MG63 (cell line): ENCODE measurements around the gene PWP2. TPM values are rescaled to one million over a fixed set of nuclear protein-coding genes. Genes with fewer than 3 reads are reported as not detected.

Source experiments
- DNase-seq: peaks from one replicate; pipeline ENCODE4 v3.0.0-alpha.2; 2020
- H3K27me3 ChIP-seq: fragments of 250-450 bp; sonication (Bioruptor Pico); 2 replicates; pipeline ENCODE4 v1.5.1; 2020; ENCODE audit warnings: mild to moderate bottlenecking, moderate library complexity
- H3K36me3 ChIP-seq: fragments of 250-450 bp; sonication (Bioruptor Pico); 2 replicates; pipeline ENCODE4 v1.5.1; 2020; ENCODE audit warnings: mild to moderate bottlenecking, moderate library complexity
- H3K4me3 ChIP-seq: fragments of 250-450 bp; sonication (Bioruptor Pico); 2 replicates; pipeline ENCODE4 v1.5.1; 2020; ENCODE audit warnings: mild to moderate bottlenecking, moderate library complexity
- H3K9me3 ChIP-seq: fragments of 250-450 bp; sonication (Bioruptor Pico); 2 replicates; pipeline ENCODE4 v1.5.1; 2020; ENCODE audit warnings: mild to moderate bottlenecking, moderate library complexity
- total RNA-seq: library from RNA; depleted of rRNA; stranded (reverse); fragments of >200 nt; shearing (Covaris generic); gene quantifications from 2 replicates; pipeline ENCODE4 v1.2.3, GENCODE V29; 2014; ENCODE audit warnings: low replicate concordance

The PWP2 gene
- total RNA-seq, 1 experiment from 2014 or later: 51.7 TPM

GRCh38 chr21:44078411-44078981, 28.7 kb upstream of the PWP2 start:
- H3K4me3 ChIP-seq: no peak overlapping the region
- H3K27me3 ChIP-seq: no peaks in the 10 kb centered on the region
- peaks cover 79% of the 10 kb centered on the region for H3K36me3 ChIP-seq
- no peaks in the 10 kb centered on the region for H3K9me3 ChIP-seq
- DNase-seq: no peak

DNA sequence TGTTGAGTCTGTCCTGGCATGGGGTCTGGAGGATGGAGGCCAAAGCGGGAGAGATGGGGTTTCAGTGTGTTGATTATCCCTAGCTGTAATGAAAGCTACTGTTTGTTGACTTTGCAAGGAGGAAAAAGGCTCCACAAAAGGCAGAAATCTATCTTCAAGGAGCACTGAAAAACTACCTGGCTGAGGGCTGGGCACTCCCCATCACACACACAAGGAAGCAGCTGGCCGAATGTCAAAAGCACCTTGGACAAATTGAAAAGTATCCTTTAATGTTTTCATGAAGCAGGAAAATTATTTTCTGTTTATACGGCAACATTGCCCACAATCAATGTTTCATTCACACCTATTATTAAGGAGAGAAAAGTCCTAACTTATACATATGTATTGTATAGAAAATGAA, 27.8 kb upstream of the PWP2 start:
- H3K27me3 ChIP-seq: no peaks in the 10 kb centered on the region
- no peaks in the 10 kb centered on the region for H3K9me3 ChIP-seq
- H3K4me3 ChIP-seq: no peak overlapping the region
- H3K36me3 ChIP-seq: peaks cover 79% of the 10 kb centered on the region
- no peak for DNase-seq

GRCh38 chr21:44079846-44080245, 27.4 kb upstream of the PWP2 start:
- Histone ChIP-seq H3K36me3 (peaks cover 78% of the 10 kb centered on the region), H3K4me3 (no peak overlapping the region), H3K27me3 (no peaks in the 10 kb centered on the region), H3K9me3 (no peaks in the 10 kb centered on the region)
- DNase-seq: no peak

DNA sequence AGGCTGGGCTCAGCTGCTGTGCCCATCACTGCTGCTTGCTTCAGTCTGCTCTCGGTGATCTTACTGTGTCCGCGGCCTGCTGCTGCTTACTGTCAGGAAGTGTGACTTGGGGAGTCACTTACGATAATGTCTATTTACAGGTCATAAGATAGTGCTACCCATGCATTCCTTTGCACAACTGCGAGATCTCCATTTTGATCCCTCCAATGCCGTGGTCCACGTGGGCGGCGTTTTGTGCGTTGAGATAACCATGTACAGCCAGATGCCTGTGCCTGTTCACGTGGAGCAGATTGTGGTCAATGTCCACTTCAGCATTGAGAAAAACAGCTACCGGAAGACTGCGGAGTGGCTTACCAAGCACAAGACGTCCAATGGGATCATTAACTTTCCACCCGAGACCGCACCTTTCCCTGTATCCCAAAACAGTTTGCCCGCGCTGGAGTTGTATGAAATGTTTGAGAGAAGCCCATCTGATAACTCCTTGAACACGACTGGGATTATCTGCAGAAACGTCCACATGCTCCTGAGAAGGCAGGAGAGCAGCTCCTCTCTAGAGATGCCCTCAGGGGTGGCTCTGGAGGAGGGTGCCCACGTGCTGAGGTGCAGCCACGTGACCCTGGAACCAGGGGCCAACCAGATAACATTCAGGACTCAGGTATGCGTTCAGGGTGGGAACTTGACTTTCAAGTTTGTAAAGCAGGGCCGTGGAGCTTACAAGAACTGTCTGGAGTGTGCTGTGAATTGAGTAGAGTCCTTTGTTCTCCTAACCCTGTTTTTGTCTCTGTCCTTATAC, 24.4 kb upstream of the PWP2 start:
- Histone ChIP-seq H3K36me3 (peaks cover 65% of the 10 kb centered on the region), H3K27me3 (no peaks in the 10 kb centered on the region), H3K4me3 (no peak overlapping the region), H3K9me3 (no peaks in the 10 kb centered on the region)
- no peak for DNase-seq

DNA sequence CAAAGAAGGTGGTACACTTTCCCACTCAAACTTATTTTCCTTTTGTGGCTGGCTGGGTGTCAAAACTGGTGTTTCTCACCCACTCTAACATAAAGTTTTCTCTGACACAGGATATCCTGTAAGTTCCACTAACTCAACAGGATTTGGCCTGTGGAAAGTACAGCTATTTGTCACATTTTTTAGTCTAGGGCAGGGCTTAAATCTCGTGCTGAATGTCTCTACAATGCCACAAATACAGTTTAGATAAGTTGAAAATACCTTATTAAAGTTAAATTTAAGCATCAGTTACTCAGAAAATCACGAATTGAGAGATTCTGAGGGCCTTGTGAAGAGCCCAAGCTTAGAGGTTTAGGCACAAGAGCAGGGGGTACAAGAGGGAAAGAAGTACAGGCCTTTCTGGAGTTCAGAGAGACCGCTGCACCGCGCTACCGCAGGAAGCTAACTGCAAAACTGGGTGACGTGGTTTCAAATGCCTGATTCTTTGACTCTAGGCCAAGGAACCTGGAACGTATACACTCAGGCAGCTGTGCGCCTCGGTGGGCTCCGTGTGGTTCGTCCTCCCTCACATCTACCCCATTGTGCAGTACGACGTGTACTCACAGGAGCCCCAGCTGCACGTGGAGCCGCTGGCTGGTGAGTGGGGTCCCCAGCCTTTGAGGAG, 23.4 kb upstream of the PWP2 start:
- DNase-seq: no peak
- Histone ChIP-seq H3K36me3 (peaks cover 63% of the 10 kb centered on the region), H3K4me3 (no peak overlapping the region), H3K9me3 (no peaks in the 10 kb centered on the region), H3K27me3 (no peaks in the 10 kb centered on the region)

DNA sequence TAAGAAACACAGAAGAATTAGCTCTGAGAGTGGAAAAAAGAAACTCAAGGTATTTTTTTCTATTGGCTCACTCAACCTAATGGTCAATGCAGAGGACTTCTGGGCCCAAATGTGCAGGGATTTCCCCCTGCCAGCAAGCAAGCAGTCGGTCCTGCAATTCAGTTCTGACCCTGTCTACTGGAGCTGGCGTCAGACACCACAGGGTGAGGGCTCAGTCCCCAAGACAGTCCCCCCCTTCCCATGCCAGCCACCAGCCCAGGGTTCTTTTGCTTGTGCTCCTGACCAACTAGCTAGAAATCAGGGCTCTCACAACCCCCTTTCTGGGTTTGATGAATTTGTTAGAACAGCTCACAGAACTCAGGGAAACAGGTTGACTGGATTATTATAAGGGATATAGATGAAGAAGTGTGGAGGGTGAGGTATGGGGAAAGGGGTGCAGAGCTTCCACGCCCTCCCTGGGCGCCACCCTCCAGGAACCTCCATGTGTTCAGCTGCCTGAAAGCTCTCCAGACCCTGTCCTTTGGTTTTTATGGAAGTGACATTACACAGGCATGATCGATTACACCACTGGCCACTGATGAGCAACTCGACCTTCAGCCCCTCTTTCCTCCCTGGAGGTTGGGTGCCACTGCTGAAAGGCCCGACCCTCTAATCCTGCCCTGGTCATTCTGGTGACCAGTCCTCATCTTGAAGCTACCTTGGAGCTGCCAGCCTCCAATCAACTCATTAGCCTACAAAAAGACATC, 22.5 kb upstream of the PWP2 start:
- peaks cover 55% of the 10 kb centered on the region for H3K36me3 ChIP-seq
- H3K9me3 ChIP-seq: no peaks in the 10 kb centered on the region
- H3K4me3 ChIP-seq: no peak overlapping the region
- H3K27me3 ChIP-seq: no peaks in the 10 kb centered on the region
- no peak for DNase-seq

DNA sequence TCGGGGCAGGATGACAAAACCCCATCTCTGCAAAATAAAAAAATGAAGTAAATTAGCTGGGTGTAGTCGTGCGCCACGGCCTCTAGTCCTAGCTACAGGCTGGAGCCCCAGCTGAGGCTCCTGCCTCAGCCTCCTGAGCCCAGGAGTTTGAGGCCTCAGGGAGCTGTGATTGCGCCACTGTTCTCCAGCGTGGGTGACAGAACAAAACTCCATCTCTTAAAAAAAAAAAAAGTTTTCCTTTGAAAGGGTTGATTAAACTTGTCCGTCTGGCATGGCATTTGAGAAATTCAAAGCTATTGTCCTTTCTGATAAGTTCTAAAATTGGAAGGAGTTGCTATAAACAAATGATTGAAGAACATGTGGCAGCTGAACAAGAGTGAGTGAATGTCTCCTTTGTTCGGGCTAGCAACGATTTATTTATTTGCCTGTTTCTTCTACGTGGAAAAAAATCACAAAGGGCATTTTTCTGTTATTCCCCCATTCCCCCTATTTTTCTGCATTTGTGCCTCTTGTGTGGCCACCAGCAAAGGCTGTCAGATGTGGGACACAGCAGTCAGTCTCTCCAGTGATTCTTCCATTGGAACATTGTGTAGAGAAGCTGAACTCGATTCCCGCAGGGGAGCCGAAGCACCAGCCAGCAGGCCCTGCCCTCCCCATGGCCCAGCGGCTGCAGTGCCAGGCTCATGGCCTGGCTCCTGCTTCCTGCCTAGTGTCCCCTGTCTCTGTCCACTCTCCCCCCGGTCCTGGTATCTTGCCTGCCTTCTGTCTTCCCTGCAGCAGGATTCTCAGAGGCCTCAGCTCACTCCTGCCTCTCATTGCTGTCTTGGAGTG, 21.5 kb upstream of the PWP2 start:
- DNase-seq: no peak
- Histone ChIP-seq H3K36me3 (peaks cover 59% of the 10 kb centered on the region), H3K9me3 (no peaks in the 10 kb centered on the region), H3K27me3 (no peaks in the 10 kb centered on the region), H3K4me3 (no peak overlapping the region)

DNA sequence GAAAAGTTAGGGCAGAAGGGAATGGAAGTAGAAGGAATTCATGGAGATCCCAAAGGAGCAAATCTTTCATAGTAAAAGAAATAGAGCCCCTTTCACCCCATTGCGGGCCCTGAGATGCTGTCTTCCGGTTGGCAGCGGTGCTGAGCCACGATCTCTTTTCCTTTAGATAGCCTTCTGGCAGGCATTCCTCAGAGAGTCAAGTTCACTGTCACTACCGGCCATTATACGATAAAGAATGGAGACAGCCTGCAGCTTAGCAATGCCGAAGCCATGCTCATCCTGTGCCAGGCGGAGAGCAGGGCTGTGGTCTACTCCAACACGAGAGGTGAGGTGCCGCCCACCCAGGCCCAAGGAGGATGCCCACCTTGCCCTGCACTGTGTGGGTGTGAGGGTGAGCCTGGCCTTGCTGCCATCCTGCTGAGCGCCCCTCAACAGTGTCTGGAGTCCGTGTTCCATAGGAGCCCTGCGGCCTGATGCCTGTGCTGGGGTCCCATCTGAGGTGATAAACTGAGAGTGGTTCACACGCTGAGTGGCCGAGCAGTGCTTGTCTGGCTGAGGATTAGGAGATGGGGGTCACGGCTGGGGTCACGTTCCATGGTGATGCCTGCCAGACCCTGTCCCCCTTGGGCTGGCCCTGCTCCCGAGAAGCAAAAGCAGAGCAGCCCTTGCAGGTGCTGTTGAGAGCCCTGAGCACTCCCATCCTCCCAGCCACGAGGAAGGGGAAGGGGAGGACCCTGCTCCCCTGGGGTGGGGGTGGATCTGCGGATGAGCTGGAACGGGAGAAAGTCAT, 20.4 kb upstream of the PWP2 start:
- no peak for DNase-seq
- H3K4me3 ChIP-seq: no peak overlapping the region
- H3K9me3 ChIP-seq: no peaks in the 10 kb centered on the region
- H3K27me3 ChIP-seq: no peaks in the 10 kb centered on the region
- peaks cover 62% of the 10 kb centered on the region for H3K36me3 ChIP-seq

- no peak for DNase-seq
- no peaks in the 10 kb centered on the region for H3K27me3 ChIP-seq
- no peak overlapping the region for H3K4me3 ChIP-seq
- peaks cover 64% of the 10 kb centered on the region for H3K36me3 ChIP-seq
- H3K9me3 ChIP-seq: no peaks in the 10 kb centered on the region
Measured at GRCh38 chr21:44087426-44088400, 19.5 kb upstream of the PWP2 start.

DNA sequence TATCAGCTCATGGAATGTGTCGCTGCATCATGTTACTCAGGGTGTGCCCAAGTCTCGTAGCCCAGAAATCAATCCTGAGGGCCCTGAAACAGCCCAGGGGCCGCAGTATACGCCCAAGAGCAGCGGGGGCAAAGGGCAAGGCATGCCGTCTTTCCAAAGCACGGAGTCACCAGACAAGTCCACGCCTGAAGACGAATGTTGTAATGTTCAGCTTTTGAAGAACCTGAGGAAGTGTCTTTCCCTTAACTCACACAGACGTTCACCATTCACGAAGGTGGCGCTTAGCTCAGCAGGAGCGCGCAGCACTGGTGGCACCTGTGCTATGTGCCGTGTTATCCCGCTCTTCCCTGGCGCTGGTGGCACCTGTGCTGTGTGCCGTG, 18.8 kb upstream of the PWP2 start:
- H3K4me3 ChIP-seq: no peak overlapping the region
- no peak for DNase-seq
- H3K36me3 ChIP-seq: peaks cover 62% of the 10 kb centered on the region
- no peaks in the 10 kb centered on the region for H3K27me3 ChIP-seq
- H3K9me3 ChIP-seq: no peaks in the 10 kb centered on the region

GRCh38 chr21:44089001-44089911, 17.9 kb upstream of the PWP2 start:
- H3K36me3 ChIP-seq: peaks cover 62% of the 10 kb centered on the region
- no peak overlapping the region for H3K4me3 ChIP-seq
- H3K9me3 ChIP-seq: no peaks in the 10 kb centered on the region
- H3K27me3 ChIP-seq: no peaks in the 10 kb centered on the region
- no peak for DNase-seq

- no peak for DNase-seq
- H3K4me3 ChIP-seq: no peak overlapping the region
- no peaks in the 10 kb centered on the region for H3K27me3 ChIP-seq
- H3K36me3 ChIP-seq: peaks cover 60% of the 10 kb centered on the region
- no peaks in the 10 kb centered on the region for H3K9me3 ChIP-seq
Measured at GRCh38 chr21:44090325-44090724, 16.9 kb upstream of the PWP2 start.

GRCh38 chr21:44092211-44092610, 15.0 kb upstream of the PWP2 start:
- H3K4me3 ChIP-seq: no peak overlapping the region
- H3K36me3 ChIP-seq: peaks cover 60% of the 10 kb centered on the region
- H3K27me3 ChIP-seq: no peaks in the 10 kb centered on the region
- no peak for DNase-seq
- H3K9me3 ChIP-seq: no peaks in the 10 kb centered on the region

- Histone ChIP-seq H3K36me3 (peaks cover 50% of the 10 kb centered on the region), H3K9me3 (no peaks in the 10 kb centered on the region), H3K4me3 (no peak overlapping the region), H3K27me3 (no peaks in the 10 kb centered on the region)
- no peak for DNase-seq
Measured at GRCh38 chr21:44093761-44094160, 13.4 kb upstream of the PWP2 start.
